Fibroblast of lung (primary cell): ENCODE measurements around the gene GADD45G. TPM values are rescaled to one million over a fixed set of nuclear protein-coding genes. Genes with fewer than 3 reads are reported as not detected.

Experiments used
- DNase-seq, 2 donors: peaks; one replicate each; pipeline versions ENCODE4 v3.0.0 to v3.0.0-alpha.2; 2010; ENCODE audit warnings: low read depth in 2 of 2
- H2AFZ ChIP-seq: 2 replicates; pipeline ENCODE4 v1.5.1; 2012; ENCODE audit warnings: low read length, control low read depth, inconsistent platforms
- H3K27ac ChIP-seq: 2 replicates; pipeline ENCODE4 v1.5.1; 2011; ENCODE audit warnings: low read length, control low read depth; ENCODE audit not compliant: insufficient read depth
- H3K27me3 ChIP-seq: 2 replicates; pipeline ENCODE4 v1.5.1; 2011; ENCODE audit warnings: mild to moderate bottlenecking, low read length; ENCODE audit not compliant: control insufficient read depth, insufficient read depth
- H3K36me3 ChIP-seq: 2 replicates; pipeline ENCODE4 v1.5.1; 2011; ENCODE audit warnings: low read length; ENCODE audit not compliant: control insufficient read depth, insufficient read depth
- H3K4me1 ChIP-seq: 2 replicates; pipeline ENCODE4 v1.5.1; 2011; ENCODE audit warnings: low read length; ENCODE audit not compliant: control insufficient read depth, insufficient read depth; ENCODE audit errors: extremely low read depth
- H3K4me2 ChIP-seq: 2 replicates; pipeline ENCODE4 v1.5.1; 2011; ENCODE audit warnings: low read length, control low read depth; ENCODE audit not compliant: insufficient read depth; ENCODE audit errors: extremely low read depth
- H3K4me3 ChIP-seq, 4 experiments: fragments of 200-600 bp in 1 of 4; sonication (generic) in 1 of 4; replicated peaks in 1 of 4; 2 replicates each; pipeline ENCODE4 v1.5.1; 2011 to 2016; ENCODE audit warnings: low read length in 4 of 4, low read depth in 3 of 4, mild to moderate bottlenecking in 3 of 4, control low read depth in 2 of 4, inconsistent platforms in 1 of 4, mixed read lengths in 1 of 4; ENCODE audit not compliant: insufficient read depth in 1 of 4; ENCODE audit errors: control extremely low read depth in 1 of 4
- H3K79me2 ChIP-seq: 2 replicates; pipeline ENCODE4 v1.5.1; 2012; ENCODE audit warnings: mild to moderate bottlenecking, low read length, inconsistent platforms; ENCODE audit not compliant: control insufficient read depth, insufficient read depth
- H3K9ac ChIP-seq: 2 replicates; pipeline ENCODE4 v1.5.1; 2011; ENCODE audit warnings: mild to moderate bottlenecking, low read length, control low read depth; ENCODE audit not compliant: insufficient read depth
- H3K9me3 ChIP-seq: 2 replicates; pipeline ENCODE4 v1.5.1; 2012; ENCODE audit warnings: low read depth, low read length; ENCODE audit not compliant: control insufficient read depth, insufficient read depth
- H4K20me1 ChIP-seq: 2 replicates; pipeline ENCODE4 v1.5.1; 2011; ENCODE audit warnings: low read length; ENCODE audit not compliant: control insufficient read depth, insufficient read depth; ENCODE audit errors: extremely low read depth
- CTCF ChIP-seq, 2 donors: IDR thresholded peaks in 1 of 2; conservative IDR thresholded peaks in 1 of 2; 1 replicate in 1 of 2; 2 replicates in 1 of 2; pipeline ENCODE4 v1.5.1; 2011 to 2012; ENCODE audit warnings: low read length in 2 of 2, control low read depth in 1 of 2, inconsistent platforms in 1 of 2, low read depth in 1 of 2, mild to moderate bottlenecking in 1 of 2
- EZH2 ChIP-seq: IDR thresholded peaks from 2 replicates; pipeline ENCODE4 v1.5.1; 2012; ENCODE audit warnings: low read length, control low read depth, mild to moderate bottlenecking; ENCODE audit errors: missing control alignments
- polyA plus RNA-seq, 2 donors: library from polyadenylated mRNA; depleted of rRNA in 1 of 2; stranded (reverse) in 1 of 2; unstranded in 1 of 2; fragments of >200 nt; gene quantifications; 2 replicates each; pipeline ENCODE4 v1.2.1, GENCODE V29; 2011 to 2012; ENCODE audit warnings: missing spikeins in 1 of 2
- total RNA-seq: library from RNA; depleted of rRNA; stranded (reverse); fragments of >200 nt; gene quantifications from 2 replicates; pipeline ENCODE4 v1.2.1, GENCODE V29; 2014

GADD45G gene
- total and polyA plus RNA-seq, 2 donors (not counting 1 experiment from before 2014, with no cell fraction given): 3.5 TPM; not detected in 1

DNA sequence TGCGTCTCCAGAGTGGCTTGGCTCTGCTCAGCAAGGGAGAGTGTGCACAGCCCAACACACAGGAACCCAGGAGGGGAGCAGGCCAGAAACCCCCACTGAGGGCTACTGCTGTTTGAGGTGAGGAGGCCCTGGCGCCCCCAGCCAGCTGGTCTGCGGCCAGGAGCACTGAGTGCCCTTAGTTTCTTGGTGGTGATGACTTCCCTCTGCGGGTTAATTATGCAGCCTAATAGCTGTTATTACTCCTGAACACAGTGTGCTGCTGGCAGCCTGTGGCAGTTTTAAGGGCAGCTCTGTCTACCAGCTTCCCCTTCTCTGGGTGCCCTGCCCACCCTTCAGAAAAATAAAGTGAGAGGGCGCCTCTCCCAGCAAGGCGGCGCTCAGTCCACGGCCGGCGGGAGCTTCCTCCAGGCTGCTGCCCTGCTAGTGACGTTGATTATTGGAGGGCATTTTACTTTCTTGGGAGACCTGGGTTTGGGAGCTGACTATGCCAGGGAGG, 19.2 kb downstream of the GADD45G start:
- Histone ChIP-seq H3K36me3 (no peaks in the 10 kb centered on the region), H3K27me3 (no peaks in the 10 kb centered on the region), H3K4me2 (no peak overlapping the region), H3K79me2 (no peaks in the 10 kb centered on the region), H3K4me3 (no peak overlapping the region), H4K20me1 (no peaks in the 10 kb centered on the region), H3K9ac (no peak overlapping the region), H2AFZ (no peak overlapping the region), H3K4me1 (no peaks in the 10 kb centered on the region), H3K27ac (no peak overlapping the region), H3K9me3 (no peaks in the 10 kb centered on the region)
- no peak for TF ChIP-seq CTCF (conservative IDR thresholded peaks at IDR 0.05 in 1 of 2, IDR thresholded peaks at IDR 0.05 in 1 of 2; ENCODE audit: low read depth in 1 of 2, low read length in 2 of 2)
- no peak for TF ChIP-seq EZH2
- DNase-seq: no peak

GRCh38 chr9:89625721-89626687, 21.2 kb downstream of the GADD45G start:
- Histone ChIP-seq H2AFZ (no peak overlapping the region), H3K27me3 (no peaks in the 10 kb centered on the region), H3K79me2 (no peaks in the 10 kb centered on the region), H3K36me3 (no peaks in the 10 kb centered on the region), H4K20me1 (no peaks in the 10 kb centered on the region), H3K27ac (no peak overlapping the region), H3K4me2 (no peak overlapping the region), H3K4me1 (no peaks in the 10 kb centered on the region), H3K4me3 (no peak overlapping the region), H3K9ac (no peak overlapping the region), H3K9me3 (no peaks in the 10 kb centered on the region)
- no peak for DNase-seq
- no peak for TF ChIP-seq EZH2
- TF ChIP-seq CTCF (conservative IDR thresholded peaks at IDR 0.05 in 1 of 2, IDR thresholded peaks at IDR 0.05 in 1 of 2; ENCODE audit: low read depth in 1 of 2, low read length in 2 of 2): no peak

- H3K4me3 ChIP-seq: no peak overlapping the region
- H3K27me3 ChIP-seq: no peaks in the 10 kb centered on the region
- H3K79me2 ChIP-seq: no peaks in the 10 kb centered on the region
- TF ChIP-seq CTCF (conservative IDR thresholded peaks at IDR 0.05 in 1 of 2, IDR thresholded peaks at IDR 0.05 in 1 of 2; ENCODE audit: low read depth in 1 of 2, low read length in 2 of 2) (no peak), EZH2 (no peak)
- H3K27ac ChIP-seq: no peak overlapping the region
- no peak overlapping the region for H3K9ac ChIP-seq
- H2AFZ ChIP-seq: no peak overlapping the region
- no peaks in the 10 kb centered on the region for H4K20me1 ChIP-seq
- no peak for DNase-seq
- H3K4me2 ChIP-seq: no peak overlapping the region
- H3K4me1 ChIP-seq: no peaks in the 10 kb centered on the region
- no peaks in the 10 kb centered on the region for H3K36me3 ChIP-seq
- H3K9me3 ChIP-seq: no peaks in the 10 kb centered on the region
Observed at GRCh38 chr9:89626741-89627265, 22.0 kb downstream of the GADD45G start.
